LNCAP (cell line): ENCODE measurements around the gene APLF.

Source experiments
- TF ChIP-seq, protein P1 (sequence below): fragments of 450-650 bp; IDR thresholded peaks from 2 replicates; pipeline ENCODE4 v1.5.1; 2017; ENCODE audit warnings: mild to moderate bottlenecking

The APLF gene

DNA sequence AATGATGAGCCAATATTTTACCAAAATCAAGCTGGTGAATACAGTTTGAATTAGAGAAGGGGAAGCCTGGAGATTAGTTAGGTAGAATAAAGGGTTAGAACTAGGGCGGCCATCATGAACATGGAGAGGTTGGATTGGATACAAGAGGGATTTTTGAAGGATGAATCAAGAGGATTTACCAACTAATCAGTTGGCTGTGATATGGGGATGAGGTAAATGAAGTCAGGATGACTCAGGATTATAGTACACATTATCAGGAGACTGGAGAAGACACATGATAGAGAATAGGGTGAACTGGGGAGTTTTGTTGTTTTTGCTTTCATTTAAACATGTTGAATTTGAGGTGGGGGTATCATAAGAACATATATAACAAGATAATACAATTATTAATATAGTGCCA lies 102.2 kb downstream of the APLF start:
- TF ChIP-seq, protein P1, sequence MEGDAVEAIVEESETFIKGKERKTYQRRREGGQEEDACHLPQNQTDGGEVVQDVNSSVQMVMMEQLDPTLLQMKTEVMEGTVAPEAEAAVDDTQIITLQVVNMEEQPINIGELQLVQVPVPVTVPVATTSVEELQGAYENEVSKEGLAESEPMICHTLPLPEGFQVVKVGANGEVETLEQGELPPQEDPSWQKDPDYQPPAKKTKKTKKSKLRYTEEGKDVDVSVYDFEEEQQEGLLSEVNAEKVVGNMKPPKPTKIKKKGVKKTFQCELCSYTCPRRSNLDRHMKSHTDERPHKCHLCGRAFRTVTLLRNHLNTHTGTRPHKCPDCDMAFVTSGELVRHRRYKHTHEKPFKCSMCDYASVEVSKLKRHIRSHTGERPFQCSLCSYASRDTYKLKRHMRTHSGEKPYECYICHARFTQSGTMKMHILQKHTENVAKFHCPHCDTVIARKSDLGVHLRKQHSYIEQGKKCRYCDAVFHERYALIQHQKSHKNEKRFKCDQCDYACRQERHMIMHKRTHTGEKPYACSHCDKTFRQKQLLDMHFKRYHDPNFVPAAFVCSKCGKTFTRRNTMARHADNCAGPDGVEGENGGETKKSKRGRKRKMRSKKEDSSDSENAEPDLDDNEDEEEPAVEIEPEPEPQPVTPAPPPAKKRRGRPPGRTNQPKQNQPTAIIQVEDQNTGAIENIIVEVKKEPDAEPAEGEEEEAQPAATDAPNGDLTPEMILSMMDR: no peak

DNA sequence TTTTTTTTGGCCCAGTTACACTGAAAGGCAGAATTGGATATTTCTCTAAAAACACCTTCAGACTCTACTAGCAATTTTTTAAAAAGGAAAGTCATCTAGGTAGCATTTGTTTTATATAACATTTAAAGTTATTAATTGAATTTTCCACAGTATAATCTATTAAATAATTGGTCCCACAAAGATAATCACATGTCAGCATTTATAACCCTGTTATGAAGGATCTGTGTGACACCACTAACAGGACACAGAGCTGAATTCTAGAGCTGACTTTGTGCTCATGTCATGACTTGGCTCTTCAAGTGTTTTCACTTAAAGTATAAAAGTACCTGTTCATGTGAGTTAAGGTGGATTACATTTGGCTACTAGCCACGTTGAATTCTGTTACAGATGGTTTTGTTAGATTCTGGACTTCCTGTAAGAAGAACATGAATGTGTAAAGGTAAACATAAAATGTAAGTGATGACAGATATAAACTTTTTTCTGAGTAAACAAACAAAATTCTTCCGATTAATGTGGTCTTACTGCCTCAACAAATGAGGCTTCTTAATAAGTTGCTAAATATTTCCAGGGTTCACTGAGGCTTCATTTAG lies 106.9 kb downstream of the APLF start:
- TF ChIP-seq, protein P1: no peak

DNA sequence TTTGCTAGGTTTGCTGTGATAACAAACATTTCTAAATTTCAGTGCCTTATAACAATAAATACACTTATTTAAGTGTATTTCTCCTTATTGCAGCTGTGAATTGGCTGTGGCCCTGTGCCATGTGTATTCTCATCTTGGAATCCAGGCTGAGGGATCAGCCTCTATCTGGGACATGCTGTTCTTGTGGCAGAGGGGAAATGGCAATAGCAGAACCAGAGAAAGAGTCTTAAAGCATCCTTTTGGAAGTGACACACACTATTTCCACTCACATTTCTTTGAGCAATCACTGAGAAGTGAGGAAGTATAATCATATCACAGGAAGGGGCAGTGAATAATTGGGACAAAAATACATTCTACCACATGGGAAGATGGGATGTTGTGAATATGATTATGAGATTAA lies 109.8 kb downstream of the APLF start:
- TF ChIP-seq, protein P1: no peak

DNA sequence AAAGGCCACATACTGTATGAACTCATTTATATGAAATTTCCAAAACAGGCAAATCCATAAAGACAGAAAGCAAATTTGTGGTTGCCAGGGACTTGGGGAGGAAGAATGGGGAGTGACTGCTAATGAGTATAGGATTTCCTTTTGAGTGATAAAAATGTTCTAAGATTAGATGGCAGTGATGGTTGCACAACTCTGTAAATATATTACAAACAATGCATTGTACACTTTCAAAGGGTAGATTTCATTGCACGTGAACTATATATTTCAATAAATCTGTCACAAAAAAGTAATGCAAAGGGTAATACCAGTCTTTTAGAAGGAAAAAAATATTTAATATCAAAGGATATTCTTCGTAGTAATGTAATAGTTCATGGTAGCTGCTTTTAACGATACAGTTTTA lies 112.3 kb downstream of the APLF start:
- TF ChIP-seq, protein P1: no peak

DNA sequence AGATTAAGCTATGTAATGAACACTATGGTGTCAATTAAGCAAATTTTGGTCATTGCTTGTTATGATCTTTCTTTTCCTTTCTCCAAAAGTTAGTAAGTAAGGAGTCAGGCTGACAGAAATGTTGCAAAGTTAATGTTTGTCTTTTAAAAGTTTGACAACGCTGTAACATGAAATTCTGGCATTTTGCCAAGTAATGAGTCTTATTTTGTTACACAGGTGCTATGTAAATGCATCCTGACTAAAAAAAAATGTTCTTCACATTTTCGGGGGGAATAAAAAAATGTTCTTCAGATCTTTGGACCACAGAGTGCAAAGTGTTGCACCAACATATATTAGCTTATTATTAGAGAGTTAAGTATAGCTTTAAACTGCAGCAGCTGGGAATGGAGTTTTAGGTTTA lies 121.2 kb downstream of the APLF start:
- TF ChIP-seq, protein P1: no peak

DNA sequence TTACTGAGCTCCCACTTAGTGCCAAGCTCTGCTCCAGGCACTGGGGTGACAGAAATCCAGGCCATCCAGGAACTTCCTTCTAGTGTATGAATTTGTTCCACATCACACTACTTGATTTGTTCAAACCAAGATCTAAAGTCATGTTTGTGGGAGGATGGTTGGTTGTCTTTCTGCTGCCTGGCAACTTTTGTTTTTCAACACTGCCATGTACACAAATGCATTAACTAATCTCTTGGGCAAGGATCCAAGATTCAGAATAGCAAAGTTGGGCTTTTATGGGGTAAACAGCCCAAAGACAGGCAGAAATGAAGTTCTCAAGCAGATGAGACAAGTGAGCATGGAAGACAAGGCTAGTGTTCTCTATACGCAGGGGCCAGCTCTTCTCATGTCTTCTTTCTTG lies 122.6 kb downstream of the APLF start:
- TF ChIP-seq, protein P1: no peak

DNA sequence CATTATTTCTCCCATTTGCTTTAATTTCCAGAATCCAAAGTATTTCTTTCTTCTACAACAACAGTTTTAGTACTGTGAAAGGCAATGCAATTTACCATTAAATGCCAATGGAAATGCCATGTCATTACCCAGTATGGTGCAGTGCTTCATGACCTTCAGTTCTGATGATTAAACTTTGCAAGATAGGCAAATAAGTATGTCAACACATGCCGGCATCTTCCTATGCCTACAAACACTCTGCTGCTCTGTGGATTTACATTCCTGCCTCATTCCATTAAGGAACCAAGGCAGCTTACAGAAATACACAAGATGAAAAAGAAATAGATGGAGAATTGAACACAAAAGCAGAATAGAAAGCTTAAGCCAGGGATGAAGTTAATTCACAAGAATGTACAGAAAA lies 123.3 kb downstream of the APLF start:
- TF ChIP-seq, protein P1: no peak

DNA sequence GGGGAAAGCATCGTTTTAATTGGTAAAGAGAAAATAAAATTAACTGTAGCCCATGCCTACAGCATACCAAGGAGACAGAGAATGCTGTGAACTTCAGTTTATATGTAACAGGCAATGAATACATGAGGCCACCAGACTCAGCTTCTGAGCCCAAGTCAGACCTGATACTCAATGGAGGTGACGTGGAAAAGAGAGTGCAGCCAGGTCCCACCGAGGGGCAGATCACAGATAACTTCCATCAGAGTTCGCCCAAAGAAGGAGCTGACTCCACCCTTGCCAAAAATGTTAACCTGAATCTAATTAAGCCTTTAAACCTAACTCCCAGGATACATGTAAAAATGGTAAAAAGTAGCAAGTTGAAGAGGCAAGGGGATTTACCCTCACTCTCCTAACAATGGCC lies 123.8 kb downstream of the APLF start:
- TF ChIP-seq, protein P1: no peak
